ENCODE results near the gene CDC16. TPM values are rescaled to one million over a fixed set of nuclear protein-coding genes. Genes with fewer than 3 reads are reported as not detected.
"Not testable (repeated sequence)": the region's sequence is repeated elsewhere in the genome, so short reads cannot be mapped to it uniquely, and the experiment has no call there.

The CDC16 gene
- total and polyA plus RNA-seq, 8 donors: 59.8 to 161 (median 121) TPM

DNA sequence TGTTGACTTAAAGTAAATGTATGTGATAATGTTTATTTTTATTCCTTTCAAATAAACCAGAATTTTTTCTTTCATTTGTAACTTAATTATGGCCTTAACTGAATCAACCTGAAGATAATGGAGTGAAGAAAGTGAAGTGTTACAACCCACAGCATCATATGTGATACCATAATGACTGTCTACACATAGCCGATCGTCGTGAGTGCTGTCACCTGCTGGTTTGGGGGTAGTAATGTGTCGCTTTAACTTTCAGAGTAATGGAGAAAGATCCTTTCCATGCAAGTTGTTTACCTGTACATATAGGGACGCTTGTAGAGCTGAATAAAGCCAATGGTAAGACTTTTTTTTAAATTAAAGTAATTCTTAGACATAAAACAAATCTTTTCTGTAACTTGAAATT lies 9.9 kb downstream of the CDC16 start:
- Histone ChIP-seq H3K4me1 (no peaks in the 10 kb centered on the region), H3K27ac (no peak overlapping the region), H3K27me3 (no peaks in the 10 kb centered on the region), H3K36me3 (peaks cover 12 to 100% of the 10 kb centered on the region in 2 donors), H3K4me3 (no peak overlapping the region), H3K9me3 (no peaks in the 10 kb centered on the region)
- no peak for DNase-seq
- intact Hi-C loops (cut with DNase I): no loop called here
- no peak for ATAC-seq
- TF ChIP-seq, protein P1, sequence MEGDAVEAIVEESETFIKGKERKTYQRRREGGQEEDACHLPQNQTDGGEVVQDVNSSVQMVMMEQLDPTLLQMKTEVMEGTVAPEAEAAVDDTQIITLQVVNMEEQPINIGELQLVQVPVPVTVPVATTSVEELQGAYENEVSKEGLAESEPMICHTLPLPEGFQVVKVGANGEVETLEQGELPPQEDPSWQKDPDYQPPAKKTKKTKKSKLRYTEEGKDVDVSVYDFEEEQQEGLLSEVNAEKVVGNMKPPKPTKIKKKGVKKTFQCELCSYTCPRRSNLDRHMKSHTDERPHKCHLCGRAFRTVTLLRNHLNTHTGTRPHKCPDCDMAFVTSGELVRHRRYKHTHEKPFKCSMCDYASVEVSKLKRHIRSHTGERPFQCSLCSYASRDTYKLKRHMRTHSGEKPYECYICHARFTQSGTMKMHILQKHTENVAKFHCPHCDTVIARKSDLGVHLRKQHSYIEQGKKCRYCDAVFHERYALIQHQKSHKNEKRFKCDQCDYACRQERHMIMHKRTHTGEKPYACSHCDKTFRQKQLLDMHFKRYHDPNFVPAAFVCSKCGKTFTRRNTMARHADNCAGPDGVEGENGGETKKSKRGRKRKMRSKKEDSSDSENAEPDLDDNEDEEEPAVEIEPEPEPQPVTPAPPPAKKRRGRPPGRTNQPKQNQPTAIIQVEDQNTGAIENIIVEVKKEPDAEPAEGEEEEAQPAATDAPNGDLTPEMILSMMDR (IDR thresholded peaks at IDR 0.05): no peak

DNA sequence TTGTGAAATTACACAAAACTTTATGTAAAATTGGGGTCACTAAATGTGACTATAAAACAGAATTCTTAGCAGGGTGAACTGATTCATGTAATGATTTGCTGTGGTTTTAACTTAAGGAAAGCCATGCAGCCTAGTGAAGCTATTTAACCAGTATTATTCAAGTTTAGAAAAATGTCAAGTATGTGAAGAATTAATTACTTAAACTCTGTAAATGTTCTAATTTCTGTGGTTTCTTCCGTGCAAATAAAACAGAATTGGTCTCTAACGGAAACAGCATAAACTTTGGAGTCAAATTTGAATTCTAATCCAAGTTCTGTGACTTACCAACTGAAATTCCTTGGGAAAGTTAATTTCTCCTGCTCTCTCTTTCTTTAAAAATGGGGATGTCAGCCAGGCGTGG lies 13.3 kb downstream of the CDC16 start:
- H3K4me3 ChIP-seq: no peak overlapping the region
- intact Hi-C loops (cut with DNase I): no loop called here
- no peaks in the 10 kb centered on the region for H3K9me3 ChIP-seq
- DNase-seq: no peak
- ATAC-seq: no peak
- H3K36me3 ChIP-seq: peaks cover 9 to 98% of the 10 kb centered on the region in 2 donors
- no peak overlapping the region for H3K27ac ChIP-seq
- no peaks in the 10 kb centered on the region for H3K4me1 ChIP-seq
- H3K27me3 ChIP-seq: no peaks in the 10 kb centered on the region
- TF ChIP-seq, protein P1 (IDR thresholded peaks at IDR 0.05): no peak

DNA sequence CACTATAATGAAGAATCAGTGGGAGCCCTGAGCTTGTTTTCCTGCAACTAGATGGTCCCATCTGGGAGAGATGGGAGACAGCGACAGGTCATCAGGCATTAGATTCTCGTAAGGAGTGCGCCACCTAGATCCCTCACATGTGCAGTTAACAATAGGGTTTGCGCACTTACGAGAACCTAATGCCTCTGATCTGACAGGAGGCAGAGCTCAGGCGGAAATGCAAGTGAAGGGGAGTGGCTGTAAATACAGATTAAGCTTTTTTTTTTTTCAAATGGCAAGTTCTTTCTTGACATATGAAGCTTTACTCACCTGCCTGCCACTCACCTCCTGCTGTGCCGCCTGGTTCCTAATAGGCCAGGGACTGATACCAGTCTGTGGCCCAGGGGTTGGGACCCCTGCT lies 14.4 kb downstream of the CDC16 start:
- Histone ChIP-seq H3K4me1 (no peaks in the 10 kb centered on the region), H3K36me3 (peaks cover 5 to 97% of the 10 kb centered on the region in 2 donors), H3K9me3 (no peaks in the 10 kb centered on the region), H3K4me3 (no peak overlapping the region), H3K27me3 (no peaks in the 10 kb centered on the region), H3K27ac (no peak overlapping the region)
- TF ChIP-seq, protein P1 (IDR thresholded peaks at IDR 0.05): no peak
- intact Hi-C loops (cut with DNase I): no loop called here
- DNase-seq (no peak), ATAC-seq (no peak)

DNA sequence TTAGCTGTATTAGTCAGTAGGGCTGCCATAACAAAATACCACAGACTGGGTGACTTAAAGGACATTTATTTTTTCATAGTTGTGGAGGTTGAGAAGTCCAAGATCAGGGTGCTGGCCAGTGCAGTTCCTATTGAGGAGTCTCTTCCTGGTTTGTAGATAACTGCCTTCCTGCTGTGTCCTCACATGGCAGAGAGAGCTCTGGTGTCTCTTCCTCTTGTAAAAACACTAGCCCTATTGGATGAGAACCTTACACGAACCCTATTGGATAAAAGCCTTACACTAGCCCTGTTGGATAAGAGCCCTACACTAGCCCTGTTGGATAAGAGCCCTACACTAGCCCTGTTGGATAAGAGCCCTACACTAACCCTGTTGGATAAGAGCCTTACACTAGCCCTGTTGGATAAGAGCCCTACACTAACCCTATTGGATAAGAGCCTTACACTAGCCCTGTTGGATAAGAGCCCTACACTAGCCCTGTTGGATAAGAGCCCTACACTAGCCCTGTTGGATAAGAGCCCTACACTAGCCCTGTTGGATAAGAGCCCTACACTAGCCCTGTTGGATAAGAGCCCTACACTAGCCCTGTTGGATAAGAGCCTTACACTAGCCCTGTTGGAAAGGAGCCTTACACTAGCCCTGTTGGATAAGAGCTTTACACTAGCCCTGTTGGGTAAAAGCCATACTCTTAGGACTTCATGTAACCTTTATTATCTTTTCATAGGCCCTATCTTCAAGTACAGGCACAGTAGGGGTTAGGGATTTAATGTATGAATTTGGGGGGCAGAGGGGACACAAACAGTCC lies 17.1 kb downstream of the CDC16 start:
- DNase-seq; H3K27ac ChIP-seq; H3K27me3 ChIP-seq; intact Hi-C loops (cut with DNase I); ATAC-seq; H3K9me3 ChIP-seq; H3K4me3 ChIP-seq; H3K4me1 ChIP-seq: not testable (repeated sequence)
- peaks cover 5 to 97% of the 10 kb centered on the region in 2 donors for H3K36me3 ChIP-seq

DNA sequence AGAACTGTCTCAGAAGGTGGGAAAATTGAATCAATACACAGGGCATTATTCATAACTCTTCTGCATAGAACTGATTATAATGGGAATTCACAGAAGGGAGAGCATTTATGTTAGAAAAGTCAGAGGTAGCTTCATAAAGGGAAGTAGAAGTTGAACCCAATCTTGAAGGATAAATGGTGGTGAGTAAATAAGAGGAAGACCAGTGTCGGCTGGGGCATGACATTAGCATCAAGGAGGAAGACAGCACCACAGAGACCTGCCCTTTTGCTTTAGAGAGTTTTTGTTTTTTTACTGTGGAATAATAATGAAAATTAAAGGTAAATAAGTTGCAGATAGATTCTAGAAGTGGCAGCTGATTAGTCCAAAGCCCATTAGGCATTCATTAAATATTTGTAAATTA lies 21.9 kb downstream of the CDC16 start:
- intact Hi-C loops (cut with DNase I): no loop called here
- DNase-seq: no peak
- TF ChIP-seq, protein P1 (IDR thresholded peaks at IDR 0.05): no peak
- Histone ChIP-seq H3K4me1 (no peaks in the 10 kb centered on the region), H3K9me3 (no peaks in the 10 kb centered on the region), H3K27me3 (no peaks in the 10 kb centered on the region), H3K4me3 (no peak overlapping the region), H3K27ac (no peak overlapping the region), H3K36me3 (peaks cover 0 to 97% of the 10 kb centered on the region in 2 donors)
- no peak for ATAC-seq

DNA sequence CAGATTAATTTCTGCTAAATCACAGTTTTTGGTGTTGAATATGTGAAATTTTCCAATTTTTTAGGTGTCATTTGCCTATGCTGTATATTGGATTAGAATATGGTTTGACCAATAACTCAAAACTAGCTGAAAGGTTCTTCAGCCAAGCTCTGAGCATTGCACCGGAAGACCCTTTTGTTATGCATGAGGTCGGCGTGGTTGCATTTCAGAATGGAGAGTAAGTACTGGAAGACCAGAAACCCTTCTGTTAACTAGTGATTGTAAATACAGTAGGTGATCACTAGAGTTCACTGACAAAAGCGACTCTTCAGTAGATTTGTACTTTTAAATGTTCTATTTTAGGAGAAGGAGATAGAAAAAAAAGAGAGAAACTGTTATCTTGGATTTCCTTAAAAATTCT lies 22.3 kb downstream of the CDC16 start:
- intact Hi-C loops (cut with DNase I): no loop called here
- peaks cover 0 to 99% of the 10 kb centered on the region in 2 donors for H3K36me3 ChIP-seq
- no peaks in the 10 kb centered on the region for H3K4me1 ChIP-seq
- no peaks in the 10 kb centered on the region for H3K9me3 ChIP-seq
- H3K27me3 ChIP-seq: no peaks in the 10 kb centered on the region
- TF ChIP-seq, protein P1 (IDR thresholded peaks at IDR 0.05): no peak
- ATAC-seq (no peak), DNase-seq (no peak)
- no peak overlapping the region for H3K4me3 ChIP-seq
- H3K27ac ChIP-seq: no peak overlapping the region
